Naive thymus-derived CD8-positive, alpha-beta T cell (primary cell): ENCODE measurements around the gene RAB3C. TPM values are rescaled to one million over a fixed set of nuclear protein-coding genes. Genes with fewer than 3 reads are reported as not detected.

Experiments used
- ATAC-seq, 2 donors: fragments of 150-1000 bp; cut with Tn5 transposase in 1 of 2; sonication (Bioruptor Pico), chemical (Tn5 transposase) in 1 of 2; 1 replicate in 1 of 2; 2 replicates in 1 of 2; pipeline ENCODE4 v1.10.0; 2021; ENCODE audit warnings: mild to moderate bottlenecking in 2 of 2, moderate library complexity in 2 of 2
- POLR2A ChIA-PET: fragments of 350-600 bp; sonication (Branson Sonifier 250); formaldehyde crosslinking; loops from one replicate; lab custom pipeline; 2021; ENCODE audit warnings: antibody characterized with exemption; lab: Charles Lee
- DNase-seq, 10 donors: peaks; one replicate each; pipeline versions ENCODE4 v3.0.0 to v3.0.0-alpha.2; 2020 to 2022
- H3K27ac Mint-ChIP-seq, 10 donors: one replicate each; pipeline ENCODE4 v1.8.0; 2020 to 2022; ENCODE audit warnings: mild to moderate bottlenecking in 10 of 10, mixed read lengths in 10 of 10, moderate library complexity in 4 of 10, inconsistent platforms in 1 of 10
- H3K27me3 Mint-ChIP-seq, 5 donors: one replicate each; pipeline ENCODE4 v1.8.0; 2021 to 2022; ENCODE audit warnings: mixed read lengths in 5 of 5
- H3K36me3 Mint-ChIP-seq, 3 donors: one replicate each; pipeline ENCODE4 v1.8.0; 2020 to 2022; ENCODE audit warnings: mixed read lengths in 3 of 3, mild to moderate bottlenecking in 2 of 3, inconsistent platforms in 1 of 3
- H3K4me1 Mint-ChIP-seq, 4 donors: one replicate each; pipeline ENCODE4 v1.8.0; 2021 to 2022; ENCODE audit warnings: mixed read lengths in 4 of 4
- H3K4me3 Mint-ChIP-seq, 10 donors: one replicate each; pipeline ENCODE4 v1.8.0; 2020 to 2022; ENCODE audit warnings: mild to moderate bottlenecking in 10 of 10, mixed read lengths in 10 of 10, moderate library complexity in 6 of 10, inconsistent platforms in 1 of 10
- H3K9me3 Mint-ChIP-seq, 9 donors: one replicate each; pipeline ENCODE4 v1.8.0; 2020 to 2022; ENCODE audit warnings: mixed read lengths in 9 of 9, mild to moderate bottlenecking in 3 of 9, inconsistent platforms in 1 of 9, moderate library complexity in 1 of 9
- polyA plus RNA-seq, 3 donors: library from polyadenylated mRNA; unstranded; fragments of 300-500 nt; fragmentation: Illumina TruSeq; gene quantifications; one replicate each; pipeline ENCODE4 v1.2.3, GENCODE V29; 2021
- total RNA-seq, 8 experiments: library from RNA in 2 of 8; stranded (reverse) in 2 of 8; gene quantifications; one replicate each; pipeline ENCODE4 v1.2.3 and lab custom pipeline; 2021 to 2026

Gene RAB3C
- total and polyA plus RNA-seq, 5 experiments from 2014 or later: not detected

DNA sequence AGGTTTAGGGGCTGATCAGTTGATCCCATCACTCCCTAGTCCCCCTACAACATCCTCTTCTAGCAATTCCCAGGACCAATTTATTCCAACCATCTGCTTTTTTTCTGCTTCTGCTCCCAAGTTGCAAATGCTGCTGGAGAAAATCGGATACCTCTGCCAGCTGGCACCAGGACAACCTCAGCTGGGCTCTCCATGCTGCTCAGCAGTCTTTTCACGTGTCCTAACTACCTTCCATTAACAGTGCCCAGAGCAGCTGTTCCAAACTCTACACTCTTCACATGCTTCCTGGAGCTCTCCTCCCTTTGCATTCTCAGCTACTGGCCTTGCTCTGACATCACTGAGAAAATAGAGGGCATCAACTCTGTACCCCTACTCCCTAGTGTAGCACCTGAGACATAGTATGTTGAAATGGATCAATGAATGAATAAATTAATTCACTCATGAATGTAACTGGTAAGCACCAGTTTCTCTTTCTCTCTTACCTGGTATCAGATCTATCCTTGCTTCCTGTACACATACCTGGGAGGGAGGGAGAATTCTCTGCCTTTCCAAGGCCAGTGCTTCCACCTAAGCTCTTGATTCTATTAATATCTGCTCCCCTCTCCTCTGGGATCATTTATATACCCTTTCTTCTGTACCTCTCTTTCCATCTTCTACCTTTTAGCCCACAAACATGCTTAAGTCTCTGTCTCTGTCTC, 191.0 kb downstream of the RAB3C start:
- Mint-ChIP-seq H3K4me3 (no peak overlapping the region), H3K27ac (no peak overlapping the region), H3K4me1 (no peaks in the 10 kb centered on the region), H3K27me3 (peaks cover 0 to 15% (median 1%) of the 10 kb centered on the region in 5 donors), H3K36me3 (no peaks in the 10 kb centered on the region), H3K9me3 (peaks cover 0 to 2% (median 0%) of the 10 kb centered on the region in 9 donors)
- DNase-seq (no peak), ATAC-seq (peak in 1 of 2 donors; percentile 22)
- POLR2A ChIA-PET: no interaction called here

DNA sequence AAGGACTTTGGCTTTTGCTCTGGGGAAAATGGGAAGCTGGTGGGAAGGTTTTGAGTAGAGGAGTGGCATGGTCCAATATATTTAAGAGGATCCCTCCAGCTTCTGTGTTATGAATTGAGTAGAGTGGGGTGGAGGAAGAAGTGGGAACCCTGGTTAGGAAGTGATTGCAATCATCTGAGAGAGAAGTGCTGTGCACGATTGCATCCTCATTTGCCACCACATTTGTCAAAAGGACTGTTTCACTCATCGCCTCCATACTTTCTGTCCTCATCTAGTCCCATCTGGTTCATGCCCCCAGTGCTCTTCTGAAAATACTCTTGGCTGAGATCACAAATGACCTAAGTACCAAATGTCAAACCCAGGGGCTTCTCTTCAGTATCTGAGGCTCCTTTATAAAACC, 192.1 kb downstream of the RAB3C start:
- DNase-seq: no peak
- no peak overlapping the region for H3K27ac Mint-ChIP-seq
- no peaks in the 10 kb centered on the region for H3K4me1 Mint-ChIP-seq
- H3K27me3 Mint-ChIP-seq: peaks cover 0 to 18% (median 1%) of the 10 kb centered on the region in 5 donors
- no peaks in the 10 kb centered on the region for H3K36me3 Mint-ChIP-seq
- H3K9me3 Mint-ChIP-seq: peaks cover 0 to 2% (median 0%) of the 10 kb centered on the region in 9 donors
- POLR2A ChIA-PET: no interaction called here
- H3K4me3 Mint-ChIP-seq: no peak overlapping the region
- ATAC-seq: no peak

DNA sequence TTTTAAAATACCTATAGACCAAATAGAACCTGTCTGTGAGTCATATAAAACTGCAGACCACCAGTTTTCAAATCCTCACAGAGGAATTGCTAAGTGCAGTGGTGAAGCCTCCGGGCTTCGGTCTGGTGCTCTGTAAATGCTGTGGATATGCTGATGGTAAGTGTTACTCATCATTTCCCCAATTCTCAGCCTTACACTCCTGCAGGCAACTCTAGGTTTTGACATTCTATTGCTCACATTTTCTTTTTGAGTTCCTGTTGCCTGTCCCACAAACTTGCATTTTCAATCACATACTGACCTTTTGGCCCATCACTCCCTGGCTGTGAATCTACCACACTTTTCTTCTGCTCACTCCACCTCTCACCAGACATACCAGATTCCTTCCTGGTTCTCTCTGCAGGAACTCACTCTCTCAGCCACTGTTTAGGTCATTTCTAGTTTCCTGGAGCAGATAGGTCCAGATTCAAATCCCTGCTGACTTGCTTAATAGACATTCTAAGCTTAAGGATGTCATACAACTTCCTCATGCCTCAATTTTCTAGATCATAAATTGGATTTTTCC, 192.9 kb downstream of the RAB3C start:
- no peak for DNase-seq
- POLR2A ChIA-PET: no interaction called here
- H3K4me1 Mint-ChIP-seq: no peaks in the 10 kb centered on the region
- peaks cover 0 to 2% (median 0%) of the 10 kb centered on the region in 9 donors for H3K9me3 Mint-ChIP-seq
- no peak overlapping the region for H3K27ac Mint-ChIP-seq
- ATAC-seq: no peak
- no peak overlapping the region for H3K4me3 Mint-ChIP-seq
- peaks cover 0 to 18% (median 1%) of the 10 kb centered on the region in 5 donors for H3K27me3 Mint-ChIP-seq
- H3K36me3 Mint-ChIP-seq: no peaks in the 10 kb centered on the region

DNA sequence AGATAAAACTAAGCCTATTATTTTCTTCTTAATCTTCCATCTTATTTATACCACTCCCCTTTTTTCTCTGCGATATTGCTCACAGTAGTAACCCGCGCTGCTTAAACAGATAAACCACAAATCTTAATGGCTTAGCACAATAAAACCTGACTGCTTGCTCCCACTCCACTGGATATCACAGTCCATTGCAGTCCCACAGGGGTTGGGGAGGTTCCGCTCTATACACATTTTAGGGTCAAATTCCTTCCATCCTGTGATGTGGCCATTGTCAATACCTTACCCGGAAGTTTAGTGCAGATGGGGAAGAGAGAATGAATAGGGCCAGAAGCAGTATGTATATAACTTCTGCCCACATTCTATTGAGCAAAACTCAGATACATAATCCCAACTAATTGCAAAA, 193.7 kb downstream of the RAB3C start:
- no peaks in the 10 kb centered on the region for H3K36me3 Mint-ChIP-seq

DNA sequence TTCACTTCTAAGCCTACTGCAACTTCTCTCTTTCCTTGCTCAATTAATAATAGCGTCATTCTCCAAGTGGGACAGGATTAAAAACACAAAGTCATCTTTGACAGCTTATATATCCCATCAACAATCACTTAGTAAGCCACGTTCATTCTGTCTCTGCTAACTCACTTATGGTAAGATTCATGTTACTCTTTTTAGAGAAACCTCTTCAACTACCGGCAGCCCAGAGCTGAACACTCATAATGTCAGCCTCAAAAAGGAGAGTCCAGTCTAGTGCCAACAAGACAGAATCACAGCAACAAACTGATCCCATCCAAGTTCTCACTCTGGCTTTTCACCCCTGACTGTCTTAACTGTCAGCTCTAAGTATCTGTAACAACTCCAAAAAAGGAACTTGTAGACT, 196.0 kb downstream of the RAB3C start:
- Mint-ChIP-seq H3K4me1 (no peaks in the 10 kb centered on the region), H3K9me3 (peaks cover 0 to 2% (median 0%) of the 10 kb centered on the region in 9 donors), H3K27ac (no peak overlapping the region), H3K27me3 (peaks cover 0 to 14% (median 4%) of the 10 kb centered on the region in 5 donors), H3K36me3 (no peaks in the 10 kb centered on the region), H3K4me3 (no peak overlapping the region)
- ATAC-seq (no peak), DNase-seq (no peak)
- POLR2A ChIA-PET: no interaction called here

More for the DNA sequence above, 193.7 kb downstream of the RAB3C start:
- ATAC-seq (no peak), DNase-seq (no peak)
- no peak overlapping the region for H3K4me3 Mint-ChIP-seq
- peaks cover 0 to 2% (median 0%) of the 10 kb centered on the region in 9 donors for H3K9me3 Mint-ChIP-seq
- H3K27ac Mint-ChIP-seq: no peak overlapping the region
- no peaks in the 10 kb centered on the region for H3K4me1 Mint-ChIP-seq
- peaks cover 0 to 18% (median 4%) of the 10 kb centered on the region in 5 donors for H3K27me3 Mint-ChIP-seq
- POLR2A ChIA-PET: no interaction called here

DNA sequence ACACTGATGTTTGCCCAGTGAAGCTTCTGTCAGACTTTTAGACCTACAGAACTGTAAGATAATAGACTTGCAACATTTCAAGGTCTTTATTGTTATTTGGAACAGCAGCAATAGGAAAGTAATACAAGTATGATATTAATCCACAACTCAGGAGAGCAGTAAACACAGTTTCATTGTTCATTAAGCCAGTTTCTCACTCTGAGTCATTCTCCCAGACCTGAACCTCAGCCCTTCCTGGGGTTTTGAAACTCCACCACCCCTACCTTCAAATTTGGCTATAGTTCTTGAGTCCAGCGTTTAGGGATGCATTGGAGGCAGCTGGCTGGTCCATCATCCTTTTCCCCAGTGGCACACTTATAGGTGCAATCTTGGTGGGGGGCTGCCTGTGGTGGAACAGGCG, 203.2 kb downstream of the RAB3C start:
- no peaks in the 10 kb centered on the region for H3K4me1 Mint-ChIP-seq
- POLR2A ChIA-PET: no interaction called here
- DNase-seq (no peak), ATAC-seq (no peak)
- peaks cover 4 to 13% (median 12%) of the 10 kb centered on the region in 5 donors for H3K27me3 Mint-ChIP-seq
- H3K36me3 Mint-ChIP-seq: no peaks in the 10 kb centered on the region
- no peak overlapping the region for H3K4me3 Mint-ChIP-seq
- H3K27ac Mint-ChIP-seq: no peak overlapping the region
- peaks cover 0 to 2% (median 0%) of the 10 kb centered on the region in 9 donors for H3K9me3 Mint-ChIP-seq

DNA sequence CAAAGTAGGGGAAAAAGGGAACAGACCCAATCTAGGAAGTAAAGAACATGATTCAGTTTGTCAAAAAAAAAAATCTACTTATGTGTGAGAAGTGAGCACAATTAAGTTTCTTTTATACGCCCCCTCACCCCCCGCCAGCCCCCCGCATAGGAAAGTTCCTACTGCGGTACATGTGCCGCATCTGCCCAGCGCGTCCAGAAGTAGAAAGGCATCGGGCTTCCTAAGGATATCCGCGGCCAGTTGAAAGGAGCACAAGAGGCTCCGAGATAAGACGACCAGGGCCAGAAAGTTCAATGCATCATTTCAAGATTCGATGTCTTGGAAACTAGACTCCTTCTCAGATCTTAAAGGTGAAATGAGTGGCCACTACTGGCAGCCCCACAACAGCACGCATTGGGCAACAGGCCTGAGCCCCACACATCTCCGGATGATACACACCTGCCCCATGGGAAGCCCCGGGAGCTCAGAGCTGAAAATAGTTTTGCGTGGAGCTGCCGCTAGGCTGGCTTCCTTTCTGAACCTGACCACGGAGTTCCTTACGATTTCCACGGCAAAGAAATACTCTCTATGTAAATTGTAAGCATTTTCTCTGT, 203.9 kb downstream of the RAB3C start:
- H3K27ac Mint-ChIP-seq: no peak overlapping the region
- no peak overlapping the region for H3K4me3 Mint-ChIP-seq
- no peaks in the 10 kb centered on the region for H3K36me3 Mint-ChIP-seq
- POLR2A ChIA-PET: no interaction called here
- H3K4me1 Mint-ChIP-seq: no peaks in the 10 kb centered on the region
- peaks cover 0 to 2% (median 0%) of the 10 kb centered on the region in 9 donors for H3K9me3 Mint-ChIP-seq
- peaks cover 4 to 16% (median 12%) of the 10 kb centered on the region in 5 donors for H3K27me3 Mint-ChIP-seq
- DNase-seq (no peak), ATAC-seq (no peak)

DNA sequence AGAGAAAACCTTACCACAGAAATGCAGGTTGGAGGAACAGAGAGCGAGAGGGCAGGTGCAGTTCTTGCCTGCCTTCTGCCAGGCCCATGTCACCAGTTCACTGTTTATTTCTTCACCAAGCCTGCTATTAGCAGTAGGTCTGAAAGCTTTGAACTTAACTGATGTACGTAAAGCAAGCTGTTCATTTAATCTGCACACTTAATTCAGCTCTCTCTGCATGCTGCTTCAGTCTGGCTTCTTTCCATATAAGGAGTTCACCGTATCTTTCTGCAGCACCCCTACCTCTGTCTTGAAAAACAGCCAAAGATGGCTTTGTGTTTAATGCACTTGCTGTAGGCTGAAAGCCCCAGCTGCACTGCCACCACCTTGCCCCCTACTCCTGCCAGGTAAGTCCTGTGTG, 205.1 kb downstream of the RAB3C start:
- no peak for DNase-seq
- POLR2A ChIA-PET: no interaction called here
- no peak overlapping the region for H3K27ac Mint-ChIP-seq
- no peaks in the 10 kb centered on the region for H3K36me3 Mint-ChIP-seq
- H3K9me3 Mint-ChIP-seq: peaks cover 0 to 2% (median 0%) of the 10 kb centered on the region in 9 donors
- peaks cover 4 to 17% (median 12%) of the 10 kb centered on the region in 5 donors for H3K27me3 Mint-ChIP-seq
- ATAC-seq: no peak
- H3K4me3 Mint-ChIP-seq: no peak overlapping the region
- H3K4me1 Mint-ChIP-seq: no peaks in the 10 kb centered on the region

DNA sequence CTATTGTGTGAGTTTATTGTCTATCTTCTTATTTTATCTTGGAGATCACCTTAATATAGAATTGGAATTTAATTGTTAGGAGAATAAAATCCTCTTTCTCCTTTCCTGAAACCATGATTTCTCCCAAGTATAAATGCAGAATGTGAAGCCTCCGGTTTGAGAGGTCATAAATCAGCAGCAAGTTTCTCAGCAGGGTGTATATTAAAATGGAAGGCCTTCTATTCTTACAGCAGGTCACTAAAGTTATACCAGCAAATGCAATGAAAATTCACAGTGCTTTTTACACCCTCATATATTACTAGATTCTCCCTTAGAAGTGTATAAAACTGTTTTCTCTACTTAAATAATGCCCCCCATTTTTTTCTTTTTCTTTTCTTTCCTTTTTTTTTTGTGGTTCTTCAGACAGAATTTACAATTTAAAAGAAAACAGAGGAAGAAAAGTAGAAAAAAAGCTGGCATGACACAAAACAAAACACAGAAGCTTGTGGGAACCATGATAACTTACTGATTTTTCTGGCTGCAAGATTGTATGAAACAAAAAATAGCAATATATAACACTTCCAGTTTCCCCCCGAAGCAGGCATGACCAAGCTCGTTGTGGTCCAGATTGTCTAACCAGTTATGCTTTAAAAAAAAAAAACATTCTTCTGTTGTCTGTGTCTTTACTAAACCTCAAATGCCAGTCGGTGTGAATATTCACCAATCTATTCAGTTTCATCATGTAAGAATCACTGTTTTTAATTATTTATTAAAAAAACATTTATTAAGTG, 211.2 kb downstream of the RAB3C start:
- H3K36me3 Mint-ChIP-seq: no peaks in the 10 kb centered on the region

DNA sequence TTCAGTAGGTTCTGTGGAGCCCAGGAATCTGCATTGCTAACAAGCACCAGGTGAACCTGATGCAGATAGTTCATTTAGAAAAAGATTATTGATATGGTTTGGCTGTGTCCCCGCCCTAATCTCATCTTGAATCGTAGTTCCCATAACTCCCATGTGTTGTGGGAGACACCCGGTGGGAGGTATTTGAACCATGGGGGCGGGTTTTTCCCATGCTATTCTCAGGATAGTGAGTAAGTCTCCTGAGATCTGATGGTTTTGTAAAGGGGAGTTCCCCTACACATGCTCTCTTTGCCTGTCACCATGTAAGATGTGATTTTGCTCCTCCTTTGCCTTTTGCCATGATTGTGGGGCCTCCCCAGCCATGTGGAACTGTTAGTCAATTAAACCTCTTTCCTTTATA, 212.0 kb downstream of the RAB3C start:
- no peak for DNase-seq
- H3K4me3 Mint-ChIP-seq: no peak overlapping the region
- no peaks in the 10 kb centered on the region for H3K9me3 Mint-ChIP-seq
- peaks cover 1 to 19% (median 3%) of the 10 kb centered on the region in 5 donors for H3K27me3 Mint-ChIP-seq
- ATAC-seq: no peak
- H3K4me1 Mint-ChIP-seq: no peaks in the 10 kb centered on the region
- POLR2A ChIA-PET: no interaction called here
- H3K27ac Mint-ChIP-seq: no peak overlapping the region
- H3K36me3 Mint-ChIP-seq: no peaks in the 10 kb centered on the region

More for the DNA sequence above, 211.2 kb downstream of the RAB3C start:
- no peak for ATAC-seq
- DNase-seq: no peak
- H3K4me3 Mint-ChIP-seq: no peak overlapping the region
- H3K9me3 Mint-ChIP-seq: no peaks in the 10 kb centered on the region
- no peaks in the 10 kb centered on the region for H3K4me1 Mint-ChIP-seq
- peaks cover 0 to 19% (median 3%) of the 10 kb centered on the region in 5 donors for H3K27me3 Mint-ChIP-seq
- H3K27ac Mint-ChIP-seq: no peak overlapping the region
- POLR2A ChIA-PET: no interaction called here

DNA sequence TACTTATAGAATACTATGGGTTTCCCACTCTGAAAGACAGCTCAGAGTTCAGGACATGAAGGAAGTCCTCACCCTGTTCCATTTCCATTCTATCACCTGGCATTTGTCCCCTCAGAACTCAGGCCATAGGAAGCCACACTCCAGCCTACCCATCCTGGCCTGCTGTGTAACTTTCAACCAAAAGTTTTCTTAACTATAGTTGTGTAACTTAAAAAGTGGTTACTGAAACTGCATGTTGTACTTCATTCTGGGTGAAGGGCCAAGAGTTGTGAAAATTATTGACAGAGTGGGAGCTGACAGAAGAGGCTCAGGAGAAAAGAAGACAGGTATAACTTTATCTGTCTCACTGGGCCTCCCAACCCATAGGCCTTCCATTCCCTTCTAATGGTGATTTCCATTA, 212.5 kb downstream of the RAB3C start:
- no peaks in the 10 kb centered on the region for H3K9me3 Mint-ChIP-seq
- POLR2A ChIA-PET: no interaction called here
- DNase-seq (no peak), ATAC-seq (no peak)
- no peak overlapping the region for H3K27ac Mint-ChIP-seq
- peaks cover 1 to 20% (median 3%) of the 10 kb centered on the region in 5 donors for H3K27me3 Mint-ChIP-seq
- no peak overlapping the region for H3K4me3 Mint-ChIP-seq
- H3K4me1 Mint-ChIP-seq: no peaks in the 10 kb centered on the region
- no peaks in the 10 kb centered on the region for H3K36me3 Mint-ChIP-seq

DNA sequence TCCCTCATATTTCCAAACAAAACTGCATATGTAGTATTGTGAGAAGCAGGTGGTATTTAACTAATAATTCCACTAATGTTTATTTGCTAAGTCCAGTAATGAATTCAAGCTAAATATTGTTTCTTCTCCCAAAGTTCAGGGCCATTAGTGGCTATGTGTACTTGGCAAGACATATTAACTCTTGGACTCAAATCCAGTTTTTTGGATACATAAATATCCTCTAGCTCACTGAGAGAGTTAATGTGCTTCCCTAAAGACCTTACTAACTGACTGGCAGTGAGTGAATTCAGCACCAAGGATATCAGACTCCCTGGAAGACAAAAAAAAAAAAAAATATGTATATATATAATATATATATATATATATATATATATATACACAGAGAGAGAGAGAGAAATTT, 214.1 kb downstream of the RAB3C start:
- POLR2A ChIA-PET: no interaction called here

DNA sequence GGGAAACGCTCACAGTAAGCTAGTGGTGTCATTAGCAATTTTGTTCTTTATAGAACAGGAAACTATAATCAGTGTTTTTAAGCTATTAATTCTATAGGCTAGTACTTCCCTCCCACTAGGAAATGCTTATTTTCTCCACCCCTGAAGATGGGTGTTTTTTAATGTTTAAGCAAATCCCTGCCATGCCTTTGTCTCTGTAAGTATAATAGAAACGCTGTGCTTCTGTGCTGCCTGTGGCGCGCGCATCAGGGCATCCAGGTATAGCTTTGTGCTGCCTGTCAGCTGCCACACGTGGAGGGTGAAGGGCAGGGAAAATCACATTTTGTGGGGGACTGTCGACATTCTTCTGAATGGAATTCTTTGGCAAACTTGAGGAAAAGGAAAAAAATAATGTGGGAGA, 217.5 kb downstream of the RAB3C start:
- DNase-seq: no peak

More for the DNA sequence above, 214.1 kb downstream of the RAB3C start:
- Mint-ChIP-seq H3K4me1 (no peaks in the 10 kb centered on the region), H3K4me3 (no peak overlapping the region), H3K9me3 (no peaks in the 10 kb centered on the region), H3K27ac (no peak overlapping the region), H3K27me3 (peaks cover 1 to 19% (median 3%) of the 10 kb centered on the region in 5 donors), H3K36me3 (no peaks in the 10 kb centered on the region)
- no peak for DNase-seq
- no peak for ATAC-seq

More for the DNA sequence above, 217.5 kb downstream of the RAB3C start:
- no peaks in the 10 kb centered on the region for H3K9me3 Mint-ChIP-seq
- ATAC-seq: no peak
- POLR2A ChIA-PET: no interaction called here
- H3K36me3 Mint-ChIP-seq: no peaks in the 10 kb centered on the region
- no peak overlapping the region for H3K4me3 Mint-ChIP-seq
- no peaks in the 10 kb centered on the region for H3K4me1 Mint-ChIP-seq
- H3K27ac Mint-ChIP-seq: no peak overlapping the region
- H3K27me3 Mint-ChIP-seq: peaks cover under 1 to 15% (median 7%) of the 10 kb centered on the region in 5 donors
